GM19239 (cell line): ENCODE results near the gene OR10Z1.

ENCODE experiments used
- DNase-seq: peaks from one replicate; pipeline ENCODE4 v3.0.0; 2011; ENCODE audit warnings: low spot score; ENCODE audit not compliant: insufficient read length
- FAIRE-seq: peaks from 2 replicates; lab custom pipeline; 2011; peaks lifted over from hg19 to GRCh38; lab: Jason Lieb, UNC

OR10Z1 gene

DNA sequence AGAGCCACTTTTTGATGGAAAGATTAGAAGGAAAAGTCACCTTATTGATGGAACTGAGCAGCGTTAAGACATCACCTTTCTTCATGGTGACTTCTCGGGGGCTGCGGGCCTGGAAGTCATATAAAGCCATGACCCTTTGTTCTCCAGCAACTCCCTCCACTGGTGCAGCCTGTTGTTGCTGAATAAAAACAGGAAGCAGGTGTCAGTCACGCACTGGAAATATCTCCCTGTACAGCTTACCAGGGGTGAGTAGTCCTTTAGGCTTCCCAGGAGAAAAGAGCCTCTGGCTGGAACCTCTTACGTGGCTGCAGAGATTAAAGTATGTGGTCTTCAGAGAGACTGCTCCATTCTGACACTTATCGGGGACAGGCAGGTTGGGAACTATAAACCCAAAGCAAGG, 49.5 kb downstream of the OR10Z1 start:
- FAIRE-seq = no peak
- no peak for DNase-seq
